MM.1S (cell line): ENCODE measurements around the gene PCDH9.

Experiments
- DNase-seq: peaks from one replicate; pipeline ENCODE4 v3.0.0-alpha.2; 2015
- H2AFZ ChIP-seq: fragments of 300-600 bp; sonication (generic); 2 replicates; pipeline ENCODE4 v1.6.0; 2016; ENCODE audit warnings: antibody characterized with exemption, low read length
- H3F3A ChIP-seq: fragments of 300-600 bp; sonication (generic); 2 replicates; pipeline ENCODE4 v1.6.1; 2016; ENCODE audit warnings: mild to moderate bottlenecking, antibody characterized with exemption, low read length, moderate library complexity, mixed read lengths; ENCODE audit not compliant: insufficient read depth
- H3K27ac ChIP-seq: fragments of 300-600 bp; sonication (generic); 2 replicates; pipeline ENCODE4 v1.5.1; 2016; ENCODE audit warnings: mild to moderate bottlenecking, low read length
- H3K27me3 ChIP-seq: fragments of 300-600 bp; sonication (generic); replicated peaks from 2 replicates; pipeline ENCODE4 v1.6.0; 2016; ENCODE audit warnings: low read length; ENCODE audit not compliant: insufficient read depth
- H3K36me3 ChIP-seq: fragments of 300-600 bp; sonication (generic); replicated peaks from 2 replicates; pipeline ENCODE4 v1.6.1; 2016; ENCODE audit warnings: mild to moderate bottlenecking, low read length, mixed read lengths; ENCODE audit not compliant: insufficient read depth
- H3K4me1 ChIP-seq: fragments of 300-600 bp; sonication (generic); 2 replicates; pipeline ENCODE4 v1.6.1; 2016; ENCODE audit warnings: low read length, mixed read lengths
- H3K4me2 ChIP-seq: fragments of 300-600 bp; sonication (generic); 2 replicates; pipeline ENCODE4 v1.6.0; 2016; ENCODE audit warnings: low read depth, low read length
- H3K4me3 ChIP-seq: fragments of 300-600 bp; sonication (generic); 2 replicates; pipeline ENCODE4 v1.5.1; 2016; ENCODE audit warnings: low read length, mixed read lengths
- H3K79me2 ChIP-seq: fragments of 300-600 bp; sonication (generic); 2 replicates; pipeline ENCODE4 v1.6.1; 2016; ENCODE audit warnings: mixed run types, low read length, mixed read lengths
- H3K9ac ChIP-seq: fragments of 300-600 bp; sonication (generic); 2 replicates; pipeline ENCODE4 v1.6.1; 2016; ENCODE audit warnings: low read length, mixed read lengths
- H3K9me2 ChIP-seq: fragments of 300-600 bp; sonication (generic); replicated peaks from 2 replicates; pipeline ENCODE4 v1.6.1; 2016; ENCODE audit warnings: mild to moderate bottlenecking, low read length, mixed read lengths; ENCODE audit not compliant: insufficient read depth
- H3K9me3 ChIP-seq: fragments of 300-600 bp; sonication (generic); replicated peaks from 2 replicates; pipeline ENCODE4 v1.6.1; 2016; ENCODE audit warnings: mild to moderate bottlenecking, low read length, mixed read lengths; ENCODE audit not compliant: insufficient read depth
- H4K20me1 ChIP-seq: fragments of 300-600 bp; sonication (generic); 2 replicates; pipeline ENCODE4 v1.6.1; 2016; ENCODE audit warnings: mild to moderate bottlenecking, low read length, moderate library complexity, mixed read lengths; ENCODE audit not compliant: insufficient read depth
- CTCF ChIP-seq: fragments of 300-600 bp; sonication (generic); IDR thresholded peaks from 2 replicates; pipeline ENCODE4 v1.5.1; 2016; ENCODE audit warnings: antibody characterized with exemption, low read length, mixed read lengths
- EZH2 ChIP-seq: fragments of 300-600 bp; sonication (generic); optimal IDR thresholded peaks from 2 replicates; pipeline ENCODE3; 2017; ENCODE audit warnings: low read depth, mild to moderate bottlenecking, antibody characterized with exemption, low read length, mixed read lengths
- EZH2phosphoT487 ChIP-seq: fragments of 300-600 bp; sonication (generic); IDR thresholded peaks from 2 replicates; pipeline ENCODE4 v1.6.1; 2018; ENCODE audit warnings: antibody characterized with exemption, low read length

Gene PCDH9

GRCh38 chr13:67070306-67070705, 159.8 kb downstream of the PCDH9 start:
- H3K36me3 ChIP-seq, result no peaks in the 10 kb centered on the region
- H3K9me2 ChIP-seq, result no peaks in the 10 kb centered on the region
- H3K27ac ChIP-seq, result no peak overlapping the region
- H3K27me3 ChIP-seq, result no peaks in the 10 kb centered on the region
- H2AFZ ChIP-seq, result no peak overlapping the region
- no peaks in the 10 kb centered on the region for H3K9me3 ChIP-seq
- TF ChIP-seq CTCF (no peak), EZH2 (no peak), EZH2phosphoT487 (no peak)
- no peak overlapping the region for H3K9ac ChIP-seq
- DNase-seq, result no peak
- H3F3A ChIP-seq, result no peaks in the 10 kb centered on the region
- H4K20me1 ChIP-seq, result no peaks in the 10 kb centered on the region
- H3K4me1 ChIP-seq, result no peaks in the 10 kb centered on the region
- no peak overlapping the region for H3K4me2 ChIP-seq
- H3K4me3 ChIP-seq, result no peak overlapping the region
- no peaks in the 10 kb centered on the region for H3K79me2 ChIP-seq

GRCh38 chr13:67069117-67069767, 160.9 kb downstream of the PCDH9 start:
- no peak for DNase-seq
- H2AFZ ChIP-seq, result no peak overlapping the region
- H3K4me1 ChIP-seq, result no peaks in the 10 kb centered on the region
- no peaks in the 10 kb centered on the region for H4K20me1 ChIP-seq
- H3K27me3 ChIP-seq, result no peaks in the 10 kb centered on the region
- TF ChIP-seq EZH2phosphoT487, result no peak
- no peak for TF ChIP-seq EZH2
- no peak for TF ChIP-seq CTCF
- H3K79me2 ChIP-seq, result no peaks in the 10 kb centered on the region
- H3K9me3 ChIP-seq, result no peaks in the 10 kb centered on the region
- H3K27ac ChIP-seq, result no peak overlapping the region
- no peaks in the 10 kb centered on the region for H3K36me3 ChIP-seq
- H3K9me2 ChIP-seq, result no peaks in the 10 kb centered on the region
- H3K9ac ChIP-seq, result no peak overlapping the region
- H3K4me3 ChIP-seq, result no peak overlapping the region
- H3K4me2 ChIP-seq, result no peak overlapping the region
- H3F3A ChIP-seq, result no peaks in the 10 kb centered on the region

GRCh38 chr13:67064920-67065319, 165.2 kb downstream of the PCDH9 start:
- Histone ChIP-seq H3K27me3 (no peaks in the 10 kb centered on the region), H3F3A (no peaks in the 10 kb centered on the region), H3K9ac (no peak overlapping the region), H4K20me1 (no peaks in the 10 kb centered on the region), H3K27ac (no peak overlapping the region), H2AFZ (no peak overlapping the region), H3K79me2 (no peaks in the 10 kb centered on the region), H3K4me1 (no peaks in the 10 kb centered on the region), H3K9me3 (no peaks in the 10 kb centered on the region), H3K4me2 (no peak overlapping the region), H3K4me3 (no peak overlapping the region), H3K9me2 (no peaks in the 10 kb centered on the region), H3K36me3 (no peaks in the 10 kb centered on the region)
- TF ChIP-seq EZH2 (no peak), CTCF (no peak), EZH2phosphoT487 (no peak)
- DNase-seq, result no peak
